ENCODE results near the gene PAK1. TPM values are rescaled to one million over a fixed set of nuclear protein-coding genes. Genes with fewer than 3 reads are reported as not detected.

The PAK1 gene
- polyA plus RNA-seq, 1 donor (not counting 4 experiments of a cell fraction or from before 2014, with no cell fraction given), result 78.2 TPM

DNA sequence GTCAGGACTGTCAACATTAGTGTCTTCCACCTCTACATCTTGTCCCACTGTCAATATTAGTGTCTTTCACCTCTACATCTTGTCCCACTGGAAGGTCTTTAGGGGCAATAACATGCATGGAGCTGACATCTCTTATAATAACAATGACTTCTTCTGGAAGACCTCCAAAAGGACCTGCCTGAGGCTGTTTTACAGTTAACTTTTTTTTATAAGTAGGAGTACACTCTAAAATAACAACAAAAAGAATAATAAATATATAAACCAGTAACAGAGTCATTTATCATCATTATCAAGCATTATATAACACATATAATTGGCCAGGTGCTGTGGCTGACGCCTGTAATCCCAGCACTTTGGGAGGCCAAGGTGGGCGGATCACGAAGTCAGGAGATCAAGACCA is 57.5 kb downstream of the PAK1 start:
- no peak overlapping the region for H2AFZ ChIP-seq (ENCODE audit: control insufficient read depth, low read length)
- H3K27ac ChIP-seq (ENCODE audit: control insufficient read depth, insufficient read depth, low read length), result no peak overlapping the region
- no peaks in the 10 kb centered on the region for H3K27me3 ChIP-seq (ENCODE audit: control insufficient read depth, extremely low read depth, insufficient read depth, low read length)
- no peaks in the 10 kb centered on the region for H3K9me3 ChIP-seq (ENCODE audit: control insufficient read depth, low read depth, low read length)
- peaks cover 4% of the 10 kb centered on the region for H3K4me1 ChIP-seq (ENCODE audit: control insufficient read depth, extremely low read depth, insufficient read depth, low read length)
- H3K4me3 ChIP-seq (ENCODE audit: control insufficient read depth in 2 of 3, extremely low read depth in 1 of 3, insufficient read depth in 2 of 3, low read depth in 1 of 3, low read length in 3 of 3), result no peak overlapping the region
- no peaks in the 10 kb centered on the region for H3K36me3 ChIP-seq (ENCODE audit: control insufficient read depth in 2 of 2, extremely low read depth in 1 of 2, insufficient read depth in 2 of 2, low read length in 2 of 2)
- TF ChIP-seq EZH2 (IDR thresholded peaks at IDR 0.05; ENCODE audit: low read length) (no peak), CTCF (optimal IDR thresholded peaks at IDR 0.05 in 1 of 3, IDR thresholded peaks at IDR 0.05 in 1 of 3, conservative IDR thresholded peaks at IDR 0.05 in 1 of 3; ENCODE audit: extremely low read depth in 1 of 3, insufficient read depth in 2 of 3, low read length in 3 of 3) (no peak)
- dilution Hi-C loops (cut with MboI; ENCODE audit: extremely low pct_ligation_motif_present, low sequenced_read_pairs), result no loop called here
- DNase-seq (ENCODE audit: low read depth, low spot score) (no peak), FAIRE-seq (no peak)
- no peak overlapping the region for H3K9ac ChIP-seq (ENCODE audit: control insufficient read depth, extremely low read depth, insufficient read depth, low read length)
- H4K20me1 ChIP-seq (ENCODE audit: control insufficient read depth, extremely low read depth, insufficient read depth, low read length), result no peaks in the 10 kb centered on the region
- H3K4me2 ChIP-seq (ENCODE audit: control insufficient read depth, extremely low read depth, insufficient read depth, low read depth, low read length), result no peak overlapping the region
- H3K9me1 ChIP-seq (ENCODE audit: control insufficient read depth, extremely low read depth, insufficient read depth, low read length), result no peaks in the 10 kb centered on the region
- H3K79me2 ChIP-seq (ENCODE audit: control insufficient read depth, insufficient read depth, low read length), result peaks cover 3% of the 10 kb centered on the region

GRCh38 chr11:77413850-77414460 is 59.9 kb downstream of the PAK1 start:
- Histone ChIP-seq H3K9me3 (ENCODE audit: control insufficient read depth, low read depth, low read length) (no peaks in the 10 kb centered on the region), H2AFZ (ENCODE audit: control insufficient read depth, low read length) (no peak overlapping the region), H3K4me3 (ENCODE audit: control insufficient read depth in 2 of 3, extremely low read depth in 1 of 3, insufficient read depth in 2 of 3, low read depth in 1 of 3, low read length in 3 of 3) (no peak overlapping the region), H3K4me1 (ENCODE audit: control insufficient read depth, extremely low read depth, insufficient read depth, low read length) (peaks cover 14% of the 10 kb centered on the region), H3K27me3 (ENCODE audit: control insufficient read depth, extremely low read depth, insufficient read depth, low read length) (no peaks in the 10 kb centered on the region), H3K27ac (ENCODE audit: control insufficient read depth, insufficient read depth, low read length) (no peak overlapping the region), H3K36me3 (ENCODE audit: control insufficient read depth in 2 of 2, extremely low read depth in 1 of 2, insufficient read depth in 2 of 2, low read length in 2 of 2) (no peaks in the 10 kb centered on the region), H3K79me2 (ENCODE audit: control insufficient read depth, insufficient read depth, low read length) (peaks cover 25% of the 10 kb centered on the region), H3K4me2 (ENCODE audit: control insufficient read depth, extremely low read depth, insufficient read depth, low read depth, low read length) (no peak overlapping the region), H3K9ac (ENCODE audit: control insufficient read depth, extremely low read depth, insufficient read depth, low read length) (no peak overlapping the region), H4K20me1 (ENCODE audit: control insufficient read depth, extremely low read depth, insufficient read depth, low read length) (no peaks in the 10 kb centered on the region), H3K9me1 (ENCODE audit: control insufficient read depth, extremely low read depth, insufficient read depth, low read length) (no peaks in the 10 kb centered on the region)
- no peak for DNase-seq (ENCODE audit: low read depth, low spot score)
- dilution Hi-C loops (cut with MboI; ENCODE audit: extremely low pct_ligation_motif_present, low sequenced_read_pairs), result no loop called here
- no peak for FAIRE-seq
- TF ChIP-seq EZH2 (IDR thresholded peaks at IDR 0.05; ENCODE audit: low read length) (no peak), CTCF (optimal IDR thresholded peaks at IDR 0.05 in 1 of 3, IDR thresholded peaks at IDR 0.05 in 1 of 3, conservative IDR thresholded peaks at IDR 0.05 in 1 of 3; ENCODE audit: extremely low read depth in 1 of 3, insufficient read depth in 2 of 3, low read length in 3 of 3) (peak in 1 of 3 experiments; percentile 16)
